DND-41 (cell line): ENCODE data around the gene UBE2D3.
"Not testable (repeated sequence)": the region's sequence is repeated elsewhere in the genome, so short reads cannot be mapped to it uniquely, and the experiment has no call there.

ENCODE experiments used
- ATAC-seq: fragments of 200-7000 bp; cut with Tn5 transposase; 3 replicates; pipeline ENCODE4 v1.9.1; 2021; ENCODE audit warnings: low read depth; ENCODE audit not compliant: insufficient read depth
- DNase-seq: peaks from one replicate; pipeline ENCODE4 v3.0.0-alpha.2; 2020
- H2AFZ ChIP-seq: 2 replicates; pipeline ENCODE4 v1.6.0; 2012; ENCODE audit warnings: low read depth, low read length
- H3K27ac ChIP-seq: 2 replicates; pipeline ENCODE4 v1.5.1; 2012; ENCODE audit warnings: low read length, inconsistent platforms
- H3K27me3 ChIP-seq: fragments of 200-600 bp; sonication (generic); 2 replicates; pipeline ENCODE4 v1.6.0; 2012; ENCODE audit warnings: low read length, mild to moderate bottlenecking, inconsistent platforms; ENCODE audit not compliant: insufficient read depth, poor library complexity
- H3K36me3 ChIP-seq: 2 replicates; pipeline ENCODE4 v1.5.1; 2012; ENCODE audit warnings: low read length, inconsistent platforms; ENCODE audit not compliant: insufficient read depth
- H3K4me1 ChIP-seq: 2 replicates; pipeline ENCODE4 v1.5.1; 2012; ENCODE audit warnings: mild to moderate bottlenecking, low read length; ENCODE audit not compliant: insufficient read depth
- H3K4me2 ChIP-seq: 2 replicates; pipeline ENCODE4 v1.6.0; 2012; ENCODE audit warnings: mild to moderate bottlenecking, moderate library complexity, low read length, inconsistent platforms; ENCODE audit not compliant: insufficient read depth
- H3K4me3 ChIP-seq, 2 experiments: fragments of 200-600 bp in 1 of 2; shearing (Covaris generic) in 1 of 2; 2 replicates each; pipeline ENCODE4 v1.5.1; 2012 to 2016; ENCODE audit warnings: inconsistent platforms in 2 of 2, low read length in 2 of 2, mild to moderate bottlenecking in 2 of 2, low read depth in 1 of 2, moderate library complexity in 1 of 2
- H3K79me2 ChIP-seq: 2 replicates; pipeline ENCODE4 v1.6.0; 2012; ENCODE audit warnings: low read length, inconsistent platforms; ENCODE audit not compliant: insufficient read depth
- H3K9ac ChIP-seq: 2 replicates; pipeline ENCODE4 v1.6.0; 2012; ENCODE audit warnings: low read depth, mild to moderate bottlenecking, inconsistent platforms, low read length, moderate library complexity
- H3K9me3 ChIP-seq: 2 replicates; pipeline ENCODE4 v1.5.1; 2012; ENCODE audit warnings: low read length, moderate library complexity, mild to moderate bottlenecking, inconsistent platforms; ENCODE audit not compliant: insufficient read depth, severe bottlenecking
- H4K20me1 ChIP-seq: 2 replicates; pipeline ENCODE4 v1.6.0; 2012; ENCODE audit warnings: low read length; ENCODE audit not compliant: insufficient read depth
- EZH2 ChIP-seq: IDR thresholded peaks from 3 replicates; pipeline ENCODE4 v1.6.1; 2012; ENCODE audit warnings: borderline replicate concordance, low read depth, mild to moderate bottlenecking, moderate library complexity, low read length, inconsistent platforms; ENCODE audit not compliant: severe bottlenecking
- TF ChIP-seq, protein P1 (sequence below): IDR thresholded peaks from 2 replicates; pipeline ENCODE4 v1.5.1; 2012; ENCODE audit warnings: borderline replicate concordance, low read length, moderate library complexity, mild to moderate bottlenecking; ENCODE audit not compliant: poor library complexity, severe bottlenecking; ENCODE audit errors: extremely low read depth

The UBE2D3 gene

GRCh38 chr4:102819588-102820365 is 7.6 kb downstream of the UBE2D3 start:
- DNase-seq, result no peak
- ATAC-seq, result no peak
- Histone ChIP-seq H2AFZ (no peak overlapping the region), H3K4me3 (no peak overlapping the region), H3K27me3 (no peaks in the 10 kb centered on the region), H3K9me3 (no peaks in the 10 kb centered on the region), H3K79me2 (peaks cover 100% of the 10 kb centered on the region), H3K27ac (no peak overlapping the region), H3K36me3 (peaks cover 92% of the 10 kb centered on the region), H3K4me1 (peaks cover 79% of the 10 kb centered on the region), H3K9ac (no peak overlapping the region), H3K4me2 (peak overlapping the region; percentile 64), H4K20me1 (peaks cover 96% of the 10 kb centered on the region)
- TF ChIP-seq EZH2, result no peak

GRCh38 chr4:102819100-102819499 is 8.3 kb downstream of the UBE2D3 start:
- not testable (repeated sequence) for H3K9me3 ChIP-seq, H3K27me3 ChIP-seq, DNase-seq, H3K4me3 ChIP-seq, ATAC-seq, H3K27ac ChIP-seq, H2AFZ ChIP-seq, H3K9ac ChIP-seq
- Histone ChIP-seq H4K20me1 (peaks cover 94% of the 10 kb centered on the region), H3K4me2 (peak overlapping the region; percentile 64), H3K4me1 (peaks cover 77% of the 10 kb centered on the region), H3K79me2 (peaks cover 100% of the 10 kb centered on the region), H3K36me3 (peaks cover 85% of the 10 kb centered on the region)

DNA sequence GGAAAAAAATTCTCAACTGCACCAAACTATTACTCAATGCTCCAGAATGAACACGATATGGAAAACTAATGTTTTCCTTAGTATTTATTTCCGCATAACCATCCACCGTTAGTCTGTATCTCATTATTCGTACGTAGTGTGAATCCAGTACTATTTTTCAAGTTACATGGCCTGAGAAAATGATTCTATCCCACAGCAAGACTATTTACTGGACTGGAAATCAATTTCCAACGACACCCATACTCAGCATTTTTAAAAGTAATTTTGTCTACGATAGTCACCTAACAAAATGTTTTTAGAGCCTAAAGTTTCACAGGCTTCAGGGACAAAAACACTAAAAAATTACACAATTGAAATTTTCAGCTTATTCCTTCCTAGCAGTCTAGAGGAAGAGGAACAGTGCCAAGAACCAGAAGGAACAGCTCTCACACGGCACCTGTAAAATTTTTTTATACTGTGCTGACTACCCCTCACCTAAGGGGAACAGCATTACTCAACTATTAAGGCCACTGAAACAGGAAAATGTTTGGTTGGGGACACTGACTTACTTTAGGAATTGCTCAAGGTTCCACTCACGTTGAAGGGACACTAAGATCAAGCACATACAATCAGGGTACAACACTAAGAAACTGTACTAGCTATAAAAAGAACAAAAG is 9.6 kb downstream of the UBE2D3 start:
- H3K36me3 ChIP-seq, result peaks cover 85% of the 10 kb centered on the region
- peaks cover 63% of the 10 kb centered on the region for H3K4me1 ChIP-seq
- peaks cover 94% of the 10 kb centered on the region for H4K20me1 ChIP-seq

DNA sequence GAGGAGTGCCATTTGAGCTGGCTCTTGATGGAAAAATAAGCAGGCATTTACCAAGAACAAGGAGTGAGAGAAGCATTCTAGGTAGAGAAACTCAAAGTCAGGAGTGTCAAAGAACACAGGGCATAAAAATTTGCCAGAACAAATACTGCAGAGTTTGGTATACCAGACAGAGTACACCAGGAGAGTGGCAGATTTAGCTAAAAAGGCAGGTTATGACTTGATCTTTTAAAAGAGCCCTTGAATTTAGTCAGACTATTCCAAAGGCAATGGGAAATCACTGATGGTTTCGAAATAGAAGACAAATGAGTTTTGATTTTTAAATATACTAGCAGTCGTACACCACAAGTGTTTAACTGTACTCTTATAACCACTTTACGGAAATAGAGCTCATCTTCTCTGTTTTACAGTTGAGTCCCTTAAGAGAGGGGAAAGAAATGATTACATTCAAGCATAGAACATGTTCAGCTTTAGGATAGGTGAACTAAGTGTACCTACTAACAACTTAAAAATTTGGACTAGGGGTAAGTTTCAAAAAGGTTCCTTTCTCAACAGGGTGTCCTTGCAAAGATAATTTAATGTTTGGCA is 10.2 kb downstream of the UBE2D3 start:
- no peak overlapping the region for H2AFZ ChIP-seq
- ATAC-seq (0 out of 3 replicates have a peak, but pooled peaks have one; percentile 34), DNase-seq (no peak)
- no peak overlapping the region for H3K4me3 ChIP-seq
- peaks cover 100% of the 10 kb centered on the region for H3K79me2 ChIP-seq
- peaks cover 93% of the 10 kb centered on the region for H4K20me1 ChIP-seq
- no peak for TF ChIP-seq EZH2
- TF ChIP-seq, protein P1, sequence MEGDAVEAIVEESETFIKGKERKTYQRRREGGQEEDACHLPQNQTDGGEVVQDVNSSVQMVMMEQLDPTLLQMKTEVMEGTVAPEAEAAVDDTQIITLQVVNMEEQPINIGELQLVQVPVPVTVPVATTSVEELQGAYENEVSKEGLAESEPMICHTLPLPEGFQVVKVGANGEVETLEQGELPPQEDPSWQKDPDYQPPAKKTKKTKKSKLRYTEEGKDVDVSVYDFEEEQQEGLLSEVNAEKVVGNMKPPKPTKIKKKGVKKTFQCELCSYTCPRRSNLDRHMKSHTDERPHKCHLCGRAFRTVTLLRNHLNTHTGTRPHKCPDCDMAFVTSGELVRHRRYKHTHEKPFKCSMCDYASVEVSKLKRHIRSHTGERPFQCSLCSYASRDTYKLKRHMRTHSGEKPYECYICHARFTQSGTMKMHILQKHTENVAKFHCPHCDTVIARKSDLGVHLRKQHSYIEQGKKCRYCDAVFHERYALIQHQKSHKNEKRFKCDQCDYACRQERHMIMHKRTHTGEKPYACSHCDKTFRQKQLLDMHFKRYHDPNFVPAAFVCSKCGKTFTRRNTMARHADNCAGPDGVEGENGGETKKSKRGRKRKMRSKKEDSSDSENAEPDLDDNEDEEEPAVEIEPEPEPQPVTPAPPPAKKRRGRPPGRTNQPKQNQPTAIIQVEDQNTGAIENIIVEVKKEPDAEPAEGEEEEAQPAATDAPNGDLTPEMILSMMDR, result no peak
- H3K27me3 ChIP-seq, result no peaks in the 10 kb centered on the region
- H3K9ac ChIP-seq, result no peak overlapping the region
- H3K4me1 ChIP-seq, result peaks cover 57% of the 10 kb centered on the region
- H3K9me3 ChIP-seq, result no peaks in the 10 kb centered on the region
- peaks cover 86% of the 10 kb centered on the region for H3K36me3 ChIP-seq
- H3K27ac ChIP-seq, result no peak overlapping the region
- peak overlapping the region; percentile 13; the same call in 1 of the 2 replicates for H3K4me2 ChIP-seq

More for the DNA sequence above, 9.6 kb downstream of the UBE2D3 start:
- Histone ChIP-seq H2AFZ (no peak overlapping the region), H3K27me3 (no peaks in the 10 kb centered on the region), H3K4me3 (no peak overlapping the region), H3K27ac (no peak overlapping the region), H3K9ac (no peak overlapping the region), H3K79me2 (peaks cover 100% of the 10 kb centered on the region), H3K9me3 (no peaks in the 10 kb centered on the region), H3K4me2 (peak overlapping the region; percentile 64; the same call in 1 of the 2 replicates)
- TF ChIP-seq, protein P1, result no peak
- TF ChIP-seq EZH2, result no peak
- ATAC-seq (no peak), DNase-seq (no peak)
